HG02970 (cell line): ENCODE results near the gene PI4K2B.
"Not testable (repeated sequence)": the region's sequence is repeated elsewhere in the genome, so short reads cannot be mapped to it uniquely, and the experiment has no call there.

ENCODE experiments used
- ATAC-seq: cut with Tn5 transposase; IDR thresholded peaks from one replicate; pipeline ENCODE4 v1.9.1; 2021; ENCODE audit warnings: mild to moderate bottlenecking, moderate library complexity, moderate number of reproducible peaks; ENCODE audit not compliant: unreplicated experiment, low FRiP score

Gene PI4K2B

DNA sequence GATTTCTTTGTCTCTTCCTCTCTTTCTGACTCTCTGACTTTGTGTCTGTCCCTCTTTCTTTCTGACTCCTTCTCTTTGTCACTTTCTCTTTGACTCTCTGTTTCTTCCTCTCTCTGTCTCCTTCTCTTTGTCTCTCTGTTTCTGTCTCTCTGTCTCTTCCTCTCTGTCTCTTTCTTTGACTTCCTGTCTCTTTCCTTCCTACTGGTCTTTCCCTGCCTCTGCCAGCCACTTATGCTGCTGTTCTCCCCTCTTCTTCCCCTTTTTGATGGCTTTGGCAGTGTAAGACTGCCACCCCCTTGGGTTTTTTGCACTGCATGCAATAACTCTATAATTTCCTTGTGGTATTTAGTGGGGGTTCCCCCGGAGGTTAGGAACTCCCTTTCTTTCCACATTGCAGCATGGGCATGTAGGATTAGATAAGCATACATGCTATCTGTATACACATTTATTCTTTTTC, 6.9 kb downstream of the PI4K2B start:
- not testable (repeated sequence) for ATAC-seq

DNA sequence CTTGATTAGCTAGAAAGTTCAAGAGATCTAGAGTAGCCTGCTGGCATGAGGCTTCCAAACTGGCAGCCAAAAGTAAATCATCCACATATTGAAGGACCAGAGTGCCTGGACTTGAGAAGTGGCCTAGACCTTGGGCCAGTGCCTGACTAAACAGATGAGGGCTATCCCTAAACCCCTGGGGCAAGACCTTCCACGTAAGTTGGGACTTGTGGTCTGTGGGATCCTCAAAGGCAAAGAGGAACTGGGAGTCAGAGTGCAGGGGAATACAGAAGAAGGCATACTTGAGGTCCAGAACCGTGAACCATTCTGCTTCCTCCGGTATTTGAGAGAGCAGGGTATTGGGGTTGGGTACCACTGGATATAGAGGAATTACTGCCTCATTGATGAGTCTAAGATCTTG, 8.4 kb downstream of the PI4K2B start:
- ATAC-seq = not testable (repeated sequence)

DNA sequence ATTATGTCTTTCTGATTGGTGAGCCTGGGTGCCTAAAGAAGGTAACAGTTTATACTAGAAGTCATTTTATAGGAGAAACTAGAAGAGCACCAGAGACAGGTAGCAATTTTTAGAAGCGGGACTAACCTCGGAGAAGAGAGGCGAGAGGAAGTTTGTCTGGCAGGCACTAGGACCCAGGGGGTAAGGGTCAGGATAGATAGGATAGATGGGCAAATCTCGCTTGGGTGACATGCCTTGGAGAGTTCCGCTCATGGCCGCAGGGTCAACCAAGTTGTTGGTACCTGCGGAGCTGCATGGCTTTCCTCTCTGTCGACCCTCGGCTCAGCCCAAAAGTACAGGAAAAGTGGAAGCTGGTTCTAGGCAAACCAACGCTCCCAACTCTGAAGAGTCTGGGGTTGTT, 11.3 kb downstream of the PI4K2B start:
- no peak for ATAC-seq

DNA sequence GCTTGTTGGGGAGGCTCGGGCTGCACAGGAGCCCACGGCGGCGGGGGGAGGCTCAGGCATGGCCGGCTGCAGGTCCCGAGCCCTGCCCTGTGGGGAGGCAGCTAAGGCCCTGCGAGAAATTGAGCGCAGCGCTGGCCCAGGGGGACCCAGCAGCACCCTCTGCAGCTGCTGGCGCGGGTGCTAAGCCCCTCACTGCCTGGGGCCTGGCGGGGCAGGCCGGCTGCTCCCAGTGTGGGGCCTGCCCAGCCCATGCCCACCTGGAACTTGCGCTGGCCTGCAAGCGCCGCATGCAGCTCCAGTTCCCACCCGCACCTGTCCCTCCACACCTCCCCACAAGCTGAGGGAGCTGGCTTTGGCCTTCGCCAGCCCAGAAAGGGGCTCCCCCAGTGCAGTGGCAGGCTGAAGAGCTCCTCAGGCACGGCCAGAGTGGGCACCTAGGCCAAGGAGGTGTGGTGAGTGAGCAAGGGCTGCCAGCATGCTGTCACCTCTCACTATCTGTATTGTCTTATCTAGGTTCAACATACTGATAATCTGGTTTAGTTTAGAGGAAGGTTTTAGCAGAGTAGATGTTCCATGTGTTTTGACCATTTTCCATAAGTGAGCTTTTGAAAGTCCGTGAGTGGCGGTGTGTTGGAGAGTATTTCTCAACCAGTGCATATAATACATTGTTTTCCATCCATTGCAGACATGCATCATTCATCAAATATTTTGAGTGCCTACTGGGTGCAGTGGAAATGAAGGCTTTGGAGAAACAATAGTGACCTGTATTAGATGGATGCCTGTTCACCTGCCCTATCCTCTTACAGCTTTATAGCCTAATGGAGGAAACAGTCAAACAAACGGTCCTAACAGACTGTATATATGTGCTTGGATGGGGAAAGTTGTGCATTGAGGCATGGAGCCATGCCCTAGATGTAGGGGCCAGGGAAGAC, 13.1 kb downstream of the PI4K2B start:
- ATAC-seq = no peak

DNA sequence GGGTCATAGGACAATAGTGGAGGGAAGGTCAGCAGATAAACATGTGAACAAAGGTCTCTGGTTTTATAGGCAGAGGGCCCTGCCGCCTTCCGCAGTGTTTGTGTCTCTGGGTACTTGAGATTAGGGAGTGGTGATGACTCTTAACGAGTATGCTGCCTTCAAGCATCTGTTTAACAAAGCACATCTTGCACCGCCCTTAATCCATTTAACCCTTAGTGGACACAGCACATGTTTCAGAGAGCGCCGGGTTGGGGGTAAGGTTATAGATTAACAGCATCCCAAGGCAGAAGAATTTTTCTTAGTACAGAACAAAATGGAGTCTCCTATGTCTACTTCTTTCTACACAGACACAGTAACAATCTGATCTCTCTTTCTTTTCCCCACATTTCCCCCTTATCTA, 15.0 kb downstream of the PI4K2B start:
- ATAC-seq = not testable (repeated sequence)

DNA sequence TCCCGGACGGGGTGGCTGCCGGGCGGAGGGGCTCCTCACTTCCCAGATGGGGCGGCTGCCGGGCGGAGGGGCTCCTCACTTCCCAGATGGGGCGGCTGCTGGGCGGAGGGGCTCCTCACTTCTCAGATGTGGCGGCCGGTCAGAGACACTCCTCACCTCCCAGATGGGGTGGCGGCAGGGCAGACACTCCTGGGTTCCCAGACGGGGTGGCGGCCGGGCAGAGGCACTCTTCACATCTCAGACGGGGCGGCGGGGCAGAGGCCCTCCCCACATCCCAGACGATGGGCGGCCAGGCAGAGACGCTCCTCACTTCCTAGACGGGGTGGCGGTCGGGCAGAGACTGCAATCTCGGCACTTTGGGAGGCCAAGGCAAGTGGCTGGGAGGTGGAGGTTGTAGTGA, 15.7 kb downstream of the PI4K2B start:
- ATAC-seq = not testable (repeated sequence)

DNA sequence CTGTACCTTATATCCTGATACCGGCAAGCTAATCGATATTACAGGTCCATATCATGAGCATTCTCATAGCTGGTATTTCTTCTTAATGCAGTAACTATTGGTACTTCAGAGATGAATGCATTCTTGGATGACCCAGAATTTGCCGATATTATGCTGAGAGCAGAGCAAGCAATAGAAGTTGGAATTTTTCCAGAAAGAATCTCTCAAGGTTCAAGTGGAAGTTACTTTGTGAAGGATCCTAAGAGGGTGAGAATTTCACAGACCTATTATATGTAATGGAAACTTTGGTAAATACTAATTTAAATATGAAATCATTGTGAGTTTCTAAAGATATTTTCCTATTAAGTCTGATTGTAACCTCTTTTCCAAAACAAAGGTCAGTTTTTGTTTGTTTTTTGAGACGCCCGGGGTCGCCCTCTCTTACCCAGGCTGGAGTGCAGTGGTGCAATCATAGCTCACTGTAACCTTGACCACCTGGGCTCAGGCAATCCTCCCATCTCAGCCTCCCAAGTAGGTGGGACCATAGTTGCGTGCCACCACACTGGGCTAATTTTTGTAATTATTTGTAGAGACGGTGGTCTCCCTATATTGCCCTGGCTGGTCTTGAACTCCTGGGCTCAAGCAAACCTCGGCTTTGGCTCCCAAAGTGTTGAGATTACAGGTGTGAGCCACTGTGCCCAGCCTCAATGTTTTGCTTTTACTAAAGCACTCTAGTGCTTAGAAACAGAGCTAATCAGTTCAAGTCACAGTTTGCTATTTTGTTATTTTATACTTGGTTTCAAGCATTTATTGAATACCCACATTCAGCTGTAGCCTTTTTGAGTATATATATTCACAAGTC, 18.6 kb downstream of the PI4K2B start:
- no peak for ATAC-seq

DNA sequence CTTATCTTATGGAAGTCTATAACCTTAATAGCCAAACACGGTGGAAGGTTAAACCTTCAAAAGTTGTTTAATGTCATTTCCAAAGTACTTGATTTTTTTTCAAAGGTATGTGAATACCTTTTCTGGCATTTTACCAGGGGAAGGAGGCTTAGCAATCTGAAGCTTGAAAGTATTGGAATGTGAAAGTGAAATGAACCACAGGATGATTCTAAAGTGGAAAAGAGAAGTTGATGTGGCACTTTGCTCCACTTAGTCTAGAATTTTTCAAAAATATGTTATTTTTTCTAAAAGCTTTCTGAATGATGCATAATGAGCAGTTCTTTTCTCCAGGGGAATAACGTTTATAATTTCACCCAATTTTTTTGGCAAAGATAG, 19.2 kb downstream of the PI4K2B start:
- ATAC-seq = no peak

DNA sequence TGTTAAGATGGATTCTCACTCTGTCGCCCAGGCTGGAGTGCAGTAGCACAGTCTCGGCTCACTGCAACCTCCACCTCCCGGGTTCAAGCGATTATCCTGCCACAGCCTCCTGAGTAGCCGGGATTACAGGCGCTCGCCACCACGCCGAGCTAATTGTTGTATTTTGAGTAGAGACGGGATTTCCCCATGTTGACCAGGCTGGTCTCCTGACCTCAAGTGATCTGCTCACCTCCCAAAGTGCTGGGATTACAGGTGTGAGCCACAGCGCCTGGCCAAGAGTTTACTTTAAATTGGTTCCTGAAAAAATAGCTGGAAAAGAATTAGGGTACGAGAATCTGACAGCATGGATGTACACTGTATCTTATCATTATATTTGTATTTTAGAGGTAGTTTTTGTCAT, 20.0 kb downstream of the PI4K2B start:
- not testable (repeated sequence) for ATAC-seq

DNA sequence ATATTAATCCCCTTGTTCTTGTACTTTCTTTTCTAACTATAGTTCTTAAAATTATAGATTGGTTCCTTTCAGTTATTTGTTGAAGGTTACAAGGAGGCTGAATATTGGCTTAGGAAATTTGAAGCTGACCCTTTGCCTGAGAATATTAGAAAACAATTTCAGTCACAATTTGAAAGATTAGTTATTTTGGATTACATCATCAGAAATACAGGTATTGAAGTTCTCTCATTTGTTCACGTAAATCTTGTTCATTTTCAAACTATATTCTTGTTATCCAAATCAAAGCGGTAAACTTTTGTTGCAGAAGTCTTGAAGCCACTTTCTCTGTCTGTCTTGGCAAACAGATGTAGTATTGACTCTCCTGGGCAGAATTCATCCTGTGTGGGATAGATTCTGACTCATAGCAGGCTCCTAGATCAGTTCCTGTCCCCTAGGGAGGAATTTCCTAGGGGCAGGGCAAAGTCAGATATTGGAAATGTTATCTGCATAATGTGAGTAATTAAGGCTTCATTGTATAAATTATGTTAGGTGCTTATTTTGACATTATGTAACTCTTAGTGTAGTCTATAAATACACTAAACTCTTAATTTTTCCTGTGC, 25.2 kb downstream of the PI4K2B start:
- ATAC-seq = no peak

DNA sequence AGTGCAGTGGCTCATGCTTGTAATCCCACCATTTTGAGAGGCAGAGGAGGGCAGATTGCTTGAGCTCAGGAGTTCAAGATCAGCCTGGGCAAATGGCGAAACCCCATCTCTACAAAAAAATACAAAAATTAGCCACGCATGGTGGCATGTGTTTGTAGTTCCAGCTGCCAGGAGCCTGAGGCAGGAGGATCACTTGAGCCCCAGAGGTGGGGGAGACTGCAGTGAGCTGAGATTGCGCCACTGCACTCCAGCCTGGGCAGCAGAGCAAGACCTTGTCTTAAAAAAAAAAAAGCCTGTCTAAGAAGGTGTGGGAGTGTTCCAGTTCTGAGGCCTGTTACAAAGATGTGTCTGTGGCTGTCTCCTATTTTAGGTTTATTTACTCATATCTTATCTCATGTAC, 38.0 kb downstream of the PI4K2B start:
- ATAC-seq = no peak

DNA sequence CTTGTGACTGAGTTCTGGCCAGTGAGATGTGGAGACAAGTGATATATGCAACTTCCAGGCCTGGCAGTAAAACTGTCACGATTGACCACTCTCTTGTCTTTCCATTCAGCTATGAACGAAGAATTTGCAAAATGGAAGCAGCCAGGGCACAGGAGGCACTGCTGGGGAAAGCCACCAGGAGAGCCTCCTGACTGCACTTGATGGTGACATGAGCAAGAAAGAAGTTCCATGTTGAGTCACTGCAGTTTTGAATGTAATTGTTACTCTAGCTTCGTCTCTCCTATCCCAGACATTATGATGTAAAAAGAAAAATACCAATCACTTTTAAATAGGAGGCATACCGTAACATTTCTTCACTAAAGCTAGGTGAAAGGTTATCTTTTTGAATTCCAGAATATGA, 46.4 kb downstream of the PI4K2B start:
- no peak for ATAC-seq

DNA sequence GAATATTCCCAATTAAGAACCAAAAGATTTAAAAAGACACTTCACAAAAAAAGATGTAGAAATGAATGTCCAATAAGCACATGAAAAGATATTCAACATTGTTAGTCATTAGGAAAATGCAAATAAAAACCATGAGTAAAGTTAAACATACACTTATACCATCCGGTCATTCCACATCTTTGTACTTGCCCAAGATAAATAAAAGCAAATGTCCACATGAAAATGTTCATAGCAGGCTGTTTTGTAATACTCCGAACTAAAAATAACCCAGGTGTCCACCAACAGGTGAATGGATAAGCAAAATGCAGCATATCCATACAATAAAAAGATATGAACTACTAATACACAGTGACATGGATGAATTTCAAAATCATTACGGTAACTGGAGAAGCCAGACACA, 50.1 kb downstream of the PI4K2B start:
- ATAC-seq = no peak

DNA sequence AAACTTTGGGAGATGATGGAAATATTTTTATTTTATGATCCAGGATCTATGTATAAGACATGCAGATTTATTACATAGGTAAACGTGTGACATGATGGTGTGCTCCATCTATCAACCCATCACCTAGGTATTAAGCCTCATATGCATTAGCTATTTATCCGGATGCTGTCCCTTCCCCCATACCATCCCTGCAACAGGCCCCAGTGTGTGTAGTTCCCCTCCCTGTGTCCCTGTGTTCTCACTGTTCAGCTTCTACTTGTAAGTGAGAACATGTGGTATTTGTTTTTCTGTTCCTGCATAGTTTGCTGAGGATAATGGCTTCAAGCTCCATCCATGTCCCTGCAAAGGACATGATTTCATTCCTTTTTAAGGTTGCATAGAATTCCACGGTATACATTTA, 50.6 kb downstream of the PI4K2B start:
- ATAC-seq = no peak

DNA sequence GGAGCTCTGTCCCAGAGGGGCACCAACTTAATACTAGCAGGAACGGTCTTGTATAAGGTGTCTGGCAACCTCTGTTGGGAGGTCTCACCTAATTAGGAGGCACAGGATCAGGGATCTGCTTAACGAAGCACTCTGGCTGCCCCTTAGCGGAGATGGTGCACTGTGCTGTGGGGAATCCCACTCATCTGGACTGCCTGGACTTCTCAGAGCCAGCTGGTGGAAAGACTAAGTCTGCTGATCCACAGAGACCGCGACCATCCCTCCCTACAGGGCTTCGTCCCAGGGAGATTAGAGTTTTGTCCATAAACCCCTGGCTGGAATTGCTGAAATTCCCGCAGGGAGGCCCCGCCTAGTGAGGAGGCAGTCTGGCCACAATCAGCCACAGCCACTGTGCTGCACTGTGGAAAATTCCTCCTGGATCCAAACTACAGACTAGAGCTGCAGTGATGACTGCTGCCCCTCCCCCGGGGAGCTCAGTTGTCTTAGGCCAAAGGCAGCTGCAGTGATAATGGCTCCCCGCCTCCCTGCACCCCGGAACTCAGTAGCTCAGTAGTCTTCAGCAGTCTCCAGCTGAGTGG, 56.7 kb downstream of the PI4K2B start:
- no peak for ATAC-seq

DNA sequence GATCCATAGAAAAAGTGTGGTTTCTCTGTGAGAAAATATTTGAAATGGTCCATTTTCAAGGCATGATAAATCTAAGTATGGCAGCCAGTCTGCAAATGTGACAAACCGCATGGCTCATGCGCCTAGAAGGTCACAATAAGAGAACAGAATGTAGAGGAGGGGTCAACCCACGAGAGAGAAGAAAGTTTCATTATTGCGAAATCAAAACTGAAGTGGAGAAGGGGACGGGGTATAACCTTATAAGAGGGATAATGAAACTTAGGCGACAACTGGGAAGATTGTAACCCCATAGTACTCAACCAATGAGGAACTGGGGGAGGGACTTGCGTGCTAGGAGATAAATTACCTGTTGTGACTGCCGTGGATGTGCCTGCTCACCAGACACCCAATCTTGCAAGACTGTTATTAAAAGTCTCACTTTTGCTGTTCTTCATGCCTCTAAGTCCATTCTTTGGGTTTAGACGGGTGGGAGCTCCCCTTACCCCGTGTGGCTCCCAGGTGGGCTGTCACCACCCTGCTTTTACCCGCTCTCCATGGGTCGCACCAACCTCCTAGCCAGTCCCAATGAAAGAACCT, 57.4 kb downstream of the PI4K2B start:
- no peak for ATAC-seq

DNA sequence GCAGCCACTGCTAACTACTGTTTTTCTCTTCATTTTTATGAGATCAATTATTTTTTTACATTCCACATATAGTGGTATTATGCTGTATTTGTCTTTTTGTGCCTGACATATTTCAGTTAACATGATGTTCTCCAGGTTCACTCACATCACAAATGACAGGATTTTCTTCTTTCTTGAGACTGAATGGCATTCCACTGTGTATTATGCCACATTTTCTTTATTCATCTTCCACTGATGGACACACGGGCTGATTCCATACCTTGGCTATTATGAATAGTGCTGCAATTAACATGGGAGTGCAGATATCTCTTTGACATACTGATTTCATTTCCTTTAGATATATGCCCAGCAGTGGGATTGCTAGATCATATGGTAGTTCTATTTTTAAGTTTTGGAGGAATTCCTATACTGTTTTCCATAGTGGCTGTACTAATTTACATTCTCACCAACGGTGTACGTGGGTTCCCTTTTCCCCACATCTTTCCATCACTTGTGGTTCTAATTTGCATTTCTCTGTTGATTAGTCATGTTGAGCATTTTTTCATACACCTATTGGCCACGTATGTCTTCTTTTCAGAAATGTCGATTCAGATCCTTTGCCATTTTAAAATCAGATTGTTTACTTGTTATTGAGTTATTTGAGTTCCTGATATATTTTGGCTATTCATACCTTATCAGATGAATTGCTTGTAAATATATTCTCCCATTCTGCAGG, 63.9 kb downstream of the PI4K2B start:
- ATAC-seq = no peak

DNA sequence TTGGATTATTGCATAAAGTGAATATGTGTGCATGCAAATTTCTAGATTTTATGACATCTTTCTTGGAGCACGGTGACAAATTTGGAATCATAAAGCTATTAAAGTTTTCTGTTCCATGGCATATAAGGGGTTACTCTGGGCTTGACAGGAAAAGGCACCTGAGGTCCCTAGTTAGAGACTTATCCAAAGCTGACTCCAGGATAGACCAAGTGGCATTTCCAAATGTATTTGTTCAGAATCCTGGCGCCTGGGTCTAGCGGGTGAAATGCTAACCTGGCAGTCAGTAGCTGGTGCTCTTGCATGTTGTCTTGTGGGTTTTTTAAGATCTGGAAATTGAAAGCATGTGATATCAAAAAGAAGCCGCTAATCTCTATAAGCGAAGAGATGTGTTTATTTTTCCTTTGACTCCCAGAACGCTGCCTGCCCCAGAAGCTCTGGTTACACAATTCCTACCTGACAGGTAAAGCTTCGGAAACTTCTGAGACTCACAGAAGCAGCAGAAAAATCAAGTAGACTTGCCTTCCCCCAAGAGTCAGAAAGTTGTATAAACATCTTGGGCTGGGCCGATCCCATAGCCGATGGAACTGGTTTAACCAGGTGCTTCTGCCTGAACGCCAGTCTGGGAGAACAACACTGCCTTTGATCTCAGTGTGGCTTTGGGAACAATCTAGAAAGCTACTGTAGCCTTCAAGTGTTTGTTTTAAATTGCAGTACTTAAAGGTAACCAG, 65.8 kb downstream of the PI4K2B start:
- ATAC-seq = no peak

DNA sequence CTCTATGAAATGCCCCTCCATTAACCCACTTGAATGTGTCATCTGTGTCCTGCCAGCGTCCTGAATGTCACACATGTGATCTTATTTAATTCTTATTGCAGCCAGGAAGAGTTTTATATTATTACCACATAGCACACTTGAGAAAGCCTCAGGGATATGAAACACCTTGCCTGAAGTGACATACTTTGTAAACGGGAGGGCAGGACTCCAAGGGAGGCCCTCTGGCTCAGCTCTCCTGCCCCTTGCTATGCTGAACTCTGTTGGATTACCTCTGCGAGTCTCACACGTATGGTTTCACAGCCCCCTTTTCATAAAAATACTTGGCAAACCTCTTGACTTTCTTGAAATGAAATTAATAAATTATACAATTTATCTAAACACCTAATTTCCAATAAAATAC, 67.6 kb downstream of the PI4K2B start:
- ATAC-seq = no peak
